Calu3 (cell line): Measurements from ENCODE around the gene TBXA2R. TPM values are rescaled to one million over a fixed set of nuclear protein-coding genes. Genes with fewer than 3 reads are reported as not detected.

Experiments
- BruUV-seq: library from RNA; stranded (reverse); fragments of 400-500 nt; replicated peaks from 2 replicates; lab custom pipeline; 2021; lab: Mats Ljungman, UMichigan
- CTCF ChIA-PET: fragments of 300-600 bp; sonication (Branson Sonifier 250); formaldehyde crosslinking; loops from one replicate; lab custom pipeline; 2022; ENCODE audit warnings: antibody characterized with exemption; lab: Charles Lee
- DNase-seq: peaks from one replicate; pipeline ENCODE4 v3.0.0; 2022
- H3K27ac Mint-ChIP-seq: one replicate; pipeline ENCODE4 v1.8.0; 2022; ENCODE audit warnings: mixed read lengths; ENCODE audit not compliant: unreplicated experiment
- H3K27me3 Mint-ChIP-seq: one replicate; pipeline ENCODE4 v1.8.0; 2022; ENCODE audit warnings: mixed read lengths; ENCODE audit not compliant: unreplicated experiment
- H3K36me3 Mint-ChIP-seq: one replicate; pipeline ENCODE4 v1.8.0; 2022; ENCODE audit warnings: mild to moderate bottlenecking, moderate library complexity, mixed read lengths; ENCODE audit not compliant: insufficient read depth, unreplicated experiment
- H3K4me1 Mint-ChIP-seq: one replicate; pipeline ENCODE4 v1.8.0; 2022; ENCODE audit warnings: mild to moderate bottlenecking, low read depth, mixed read lengths; ENCODE audit not compliant: unreplicated experiment
- H3K4me3 Mint-ChIP-seq: one replicate; pipeline ENCODE4 v1.8.0; 2022; ENCODE audit warnings: mild to moderate bottlenecking, low read depth, moderate library complexity, mixed read lengths; ENCODE audit not compliant: unreplicated experiment
- H3K9me3 Mint-ChIP-seq: one replicate; pipeline ENCODE4 v1.8.0; 2022; ENCODE audit warnings: low read depth, mixed read lengths; ENCODE audit not compliant: unreplicated experiment
- intact Hi-C: fragments of 100-400 bp; cut with micrococcal nuclease; formaldehyde crosslinking; loops from one replicate; pipeline ENCODE4 v1.10.0; 2022; ENCODE audit not compliant: unreplicated experiment
- total RNA-seq: library from RNA; stranded (reverse); gene quantifications from 2 replicates; pipeline ENCODE4 v1.2.3, GENCODE V29; 2022
- TF ChIP-seq, protein P1 (sequence below): fragments of 200-600 bp; IDR thresholded peaks from one replicate; pipeline ENCODE4 v1.8.0; 2022; ENCODE audit warnings: antibody characterized with exemption; ENCODE audit not compliant: unreplicated experiment

The TBXA2R gene
- total RNA-seq, 1 experiment from 2014 or later: 0.24 TPM

GRCh38 chr19:3609779-3610719, 3.4 kb upstream of the TBXA2R start:
- Mint-ChIP-seq H3K4me1 (peaks cover 11% of the 10 kb centered on the region), H3K27me3 (no peaks in the 10 kb centered on the region), H3K9me3 (no peaks in the 10 kb centered on the region), H3K27ac (no peak overlapping the region), H3K4me3 (no peak overlapping the region), H3K36me3 (peaks cover 23% of the 10 kb centered on the region)
- no TSS peak for BruUV-seq
- intact Hi-C loops: no loop called here
- TF ChIP-seq, protein P1, sequence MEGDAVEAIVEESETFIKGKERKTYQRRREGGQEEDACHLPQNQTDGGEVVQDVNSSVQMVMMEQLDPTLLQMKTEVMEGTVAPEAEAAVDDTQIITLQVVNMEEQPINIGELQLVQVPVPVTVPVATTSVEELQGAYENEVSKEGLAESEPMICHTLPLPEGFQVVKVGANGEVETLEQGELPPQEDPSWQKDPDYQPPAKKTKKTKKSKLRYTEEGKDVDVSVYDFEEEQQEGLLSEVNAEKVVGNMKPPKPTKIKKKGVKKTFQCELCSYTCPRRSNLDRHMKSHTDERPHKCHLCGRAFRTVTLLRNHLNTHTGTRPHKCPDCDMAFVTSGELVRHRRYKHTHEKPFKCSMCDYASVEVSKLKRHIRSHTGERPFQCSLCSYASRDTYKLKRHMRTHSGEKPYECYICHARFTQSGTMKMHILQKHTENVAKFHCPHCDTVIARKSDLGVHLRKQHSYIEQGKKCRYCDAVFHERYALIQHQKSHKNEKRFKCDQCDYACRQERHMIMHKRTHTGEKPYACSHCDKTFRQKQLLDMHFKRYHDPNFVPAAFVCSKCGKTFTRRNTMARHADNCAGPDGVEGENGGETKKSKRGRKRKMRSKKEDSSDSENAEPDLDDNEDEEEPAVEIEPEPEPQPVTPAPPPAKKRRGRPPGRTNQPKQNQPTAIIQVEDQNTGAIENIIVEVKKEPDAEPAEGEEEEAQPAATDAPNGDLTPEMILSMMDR: no peak
- CTCF ChIA-PET: no interaction called here
- no peak for DNase-seq

GRCh38 chr19:3608750-3609322, 2.2 kb upstream of the TBXA2R start:
- no TSS peak for BruUV-seq
- intact Hi-C loops: no loop called here
- H3K36me3 Mint-ChIP-seq: peaks cover 23% of the 10 kb centered on the region
- H3K27me3 Mint-ChIP-seq: no peaks in the 10 kb centered on the region
- H3K4me1 Mint-ChIP-seq: peaks cover 11% of the 10 kb centered on the region
- TF ChIP-seq, protein P1: no peak
- CTCF ChIA-PET: no interaction called here
- no peak overlapping the region for H3K27ac Mint-ChIP-seq
- no peak overlapping the region for H3K4me3 Mint-ChIP-seq
- no peak for DNase-seq
- no peaks in the 10 kb centered on the region for H3K9me3 Mint-ChIP-seq

DNA sequence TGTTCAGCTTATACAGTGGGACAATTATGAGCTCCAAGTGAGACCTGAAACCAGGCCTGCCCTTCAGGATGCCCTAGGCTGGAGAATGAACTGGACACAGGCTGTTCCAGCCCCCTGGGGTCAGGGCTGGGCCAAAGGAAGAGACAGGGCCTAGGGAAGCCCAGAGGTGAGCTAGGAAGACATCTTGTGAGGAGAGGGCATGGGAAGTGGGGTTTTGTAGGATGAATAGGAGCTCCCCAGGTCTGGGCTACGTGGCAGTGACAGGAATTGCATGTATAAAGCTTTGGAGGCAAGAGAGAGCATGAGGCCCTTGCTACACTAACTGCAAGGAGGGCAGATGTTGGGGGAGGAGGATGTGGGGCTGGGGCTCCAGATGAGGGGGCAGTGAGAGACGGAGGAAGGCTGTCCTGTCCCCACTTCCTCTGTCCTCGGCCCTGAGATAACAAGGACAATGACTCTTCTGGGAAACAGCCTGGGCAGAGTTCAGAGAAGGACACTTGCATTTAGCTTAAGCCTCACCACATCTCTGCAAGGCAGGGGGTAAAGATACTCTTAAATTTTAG, 1.5 kb upstream of the TBXA2R start:
- Mint-ChIP-seq H3K27ac (peak overlapping the region; percentile 37), H3K4me1 (peaks cover 11% of the 10 kb centered on the region), H3K27me3 (no peaks in the 10 kb centered on the region), H3K9me3 (no peaks in the 10 kb centered on the region), H3K36me3 (peaks cover 19% of the 10 kb centered on the region), H3K4me3 (no peak overlapping the region)
- CTCF ChIA-PET: interaction anchor here (0.6 to 0.9 kb wide), 2 partner anchors 47 to 73 kb away, joined by 3 read pairs; no protein-coding TSS in a partner anchor
- intact Hi-C loops: no loop called here
- no peak for DNase-seq
- BruUV-seq: no TSS peak
- TF ChIP-seq, protein P1: no peak

DNA sequence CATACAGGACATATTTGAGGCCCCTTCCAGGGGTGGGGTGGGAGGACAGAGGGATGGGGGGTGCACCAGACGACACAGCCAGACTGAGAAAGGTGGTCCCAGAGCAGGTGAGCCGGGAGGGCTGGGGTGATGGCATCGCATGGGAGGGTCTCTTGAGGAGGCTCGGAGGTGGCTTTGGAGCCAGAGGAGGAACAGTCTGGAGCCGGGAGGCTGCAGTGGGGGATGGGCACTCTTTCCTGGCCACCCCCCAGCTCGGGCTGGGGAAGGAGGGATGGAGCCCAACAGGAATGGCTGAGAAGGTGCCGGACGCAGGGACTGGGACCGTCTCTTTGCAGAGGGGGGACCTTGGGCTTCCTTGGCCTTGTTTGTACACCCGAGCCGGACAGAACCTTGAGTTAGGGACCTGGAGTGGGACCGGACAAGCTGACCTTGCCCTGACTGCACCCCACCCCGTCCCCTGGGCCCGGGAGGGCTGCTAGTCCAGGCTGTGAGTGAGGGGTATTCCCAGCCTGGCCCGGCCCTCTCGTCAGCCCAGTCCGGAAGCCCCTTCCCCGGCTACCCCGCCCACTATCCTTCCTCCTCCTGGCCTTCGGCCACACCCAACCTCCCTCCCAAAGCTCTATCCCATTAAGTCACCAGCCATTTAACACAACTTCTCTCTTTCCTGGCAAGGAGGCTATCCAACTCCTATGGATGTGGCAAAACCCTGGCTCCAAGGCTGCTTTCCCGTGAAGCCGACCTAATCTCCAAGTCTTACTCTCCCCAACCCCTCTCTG, 816 bp upstream of the TBXA2R start:
- Mint-ChIP-seq H3K36me3 (peaks cover 19% of the 10 kb centered on the region), H3K9me3 (no peaks in the 10 kb centered on the region), H3K27me3 (no peaks in the 10 kb centered on the region), H3K27ac (peak overlapping the region; percentile 37), H3K4me1 (peaks cover 11% of the 10 kb centered on the region), H3K4me3 (no peak overlapping the region)
- CTCF ChIA-PET: interaction anchor here (0.6 to 0.9 kb wide), 2 partner anchors 46 to 74 kb away, joined by 3 read pairs; no protein-coding TSS in a partner anchor
- intact Hi-C loops: no loop called here
- no TSS peak for BruUV-seq
- DNase-seq: no peak
- TF ChIP-seq, protein P1: no peak
